ENCODE results near the gene ENTPD8.

ENTPD8 gene

GRCh38 chr9:137448602-137448962, 7.4 kb upstream of the ENTPD8 start:
- in situ Hi-C loops (cut with MboI; ENCODE audit: low sequenced_read_pairs) = no loop called here

GRCh38 chr9:137447722-137448601, 6.8 kb upstream of the ENTPD8 start:
- in situ Hi-C loops (cut with MboI; ENCODE audit: low sequenced_read_pairs) = no loop called here

- in situ Hi-C loops (cut with MboI; ENCODE audit: low sequenced_read_pairs) = no loop called here
These were observed 5.8 kb upstream of the ENTPD8 start for GRCh38 chr9:137446851-137447471.

- in situ Hi-C loops (cut with MboI; ENCODE audit: low sequenced_read_pairs) = no loop called here
These were observed 4.8 kb upstream of the ENTPD8 start for GRCh38 chr9:137445930-137446431.

DNA sequence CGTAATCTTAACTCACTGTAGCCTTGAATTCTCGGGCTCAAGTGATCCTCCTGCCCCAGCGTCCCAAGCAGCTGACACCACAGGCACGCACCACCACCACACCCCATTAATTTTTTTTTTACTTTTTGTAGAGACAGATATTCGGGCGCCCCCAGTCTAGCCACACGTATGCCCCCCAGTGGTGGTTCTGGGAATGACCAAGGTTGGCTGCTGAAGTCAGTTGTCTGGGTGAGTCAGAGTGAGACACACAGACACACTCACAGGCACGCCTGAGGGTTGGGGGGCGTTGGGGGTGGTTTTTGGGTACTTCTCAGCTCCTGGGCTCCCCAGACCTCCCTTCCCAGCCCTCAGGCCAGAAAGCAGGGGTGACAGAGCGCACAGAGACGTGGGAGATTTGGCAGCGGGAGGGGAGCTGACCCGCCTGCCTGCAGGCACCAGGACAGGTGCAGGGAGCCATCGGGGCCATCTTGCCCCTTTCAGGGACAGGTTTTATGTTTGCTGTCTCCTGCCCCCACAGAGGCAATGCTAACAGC, 4.2 kb upstream of the ENTPD8 start:
- in situ Hi-C loops (cut with MboI; ENCODE audit: low sequenced_read_pairs) = no loop called here

DNA sequence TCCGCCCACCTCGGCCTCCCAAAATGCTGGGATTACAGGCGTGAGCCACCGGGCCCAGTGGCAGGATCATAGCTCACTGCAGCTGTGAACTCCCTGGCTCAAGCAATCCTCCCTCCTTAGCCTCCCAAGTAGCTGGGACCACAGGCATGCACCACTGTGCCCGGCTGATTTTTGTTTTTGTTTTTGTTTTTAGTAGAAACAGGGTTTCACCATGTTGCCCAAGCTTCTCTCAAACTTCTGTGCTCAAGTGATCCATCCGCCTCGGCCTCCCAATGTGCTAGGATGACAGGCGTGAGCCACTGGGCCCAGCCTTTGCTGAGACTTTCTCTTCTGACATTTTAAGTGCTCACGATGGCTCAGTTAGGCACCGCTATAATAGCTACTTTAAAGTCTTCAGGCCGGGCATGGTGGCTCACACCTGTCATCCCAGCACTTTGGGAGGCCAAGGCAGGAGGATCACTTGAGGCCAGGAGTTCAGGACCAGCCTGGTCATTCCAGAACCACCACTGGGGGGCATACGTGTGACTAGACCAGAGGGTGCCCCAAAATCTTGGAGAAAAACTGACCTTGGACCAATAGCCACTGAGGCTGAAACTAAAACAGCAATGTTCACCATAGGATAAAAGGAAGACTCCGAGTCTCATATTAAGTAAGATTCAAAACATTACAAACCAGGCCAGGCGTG, 3.1 kb upstream of the ENTPD8 start:
- in situ Hi-C loops (cut with MboI; ENCODE audit: low sequenced_read_pairs) = no loop called here

GRCh38 chr9:137441935-137442321, 771 bp upstream of the ENTPD8 start:
- in situ Hi-C loops (cut with MboI; ENCODE audit: low sequenced_read_pairs) = no loop called here

GRCh38 chr9:137439158-137439714, 1.9 kb downstream of the ENTPD8 start:
- in situ Hi-C loops (cut with MboI; ENCODE audit: low sequenced_read_pairs) = no loop called here

GRCh38 chr9:137438591-137439157, 2.5 kb downstream of the ENTPD8 start:
- in situ Hi-C loops (cut with MboI; ENCODE audit: low sequenced_read_pairs) = no loop called here

DNA sequence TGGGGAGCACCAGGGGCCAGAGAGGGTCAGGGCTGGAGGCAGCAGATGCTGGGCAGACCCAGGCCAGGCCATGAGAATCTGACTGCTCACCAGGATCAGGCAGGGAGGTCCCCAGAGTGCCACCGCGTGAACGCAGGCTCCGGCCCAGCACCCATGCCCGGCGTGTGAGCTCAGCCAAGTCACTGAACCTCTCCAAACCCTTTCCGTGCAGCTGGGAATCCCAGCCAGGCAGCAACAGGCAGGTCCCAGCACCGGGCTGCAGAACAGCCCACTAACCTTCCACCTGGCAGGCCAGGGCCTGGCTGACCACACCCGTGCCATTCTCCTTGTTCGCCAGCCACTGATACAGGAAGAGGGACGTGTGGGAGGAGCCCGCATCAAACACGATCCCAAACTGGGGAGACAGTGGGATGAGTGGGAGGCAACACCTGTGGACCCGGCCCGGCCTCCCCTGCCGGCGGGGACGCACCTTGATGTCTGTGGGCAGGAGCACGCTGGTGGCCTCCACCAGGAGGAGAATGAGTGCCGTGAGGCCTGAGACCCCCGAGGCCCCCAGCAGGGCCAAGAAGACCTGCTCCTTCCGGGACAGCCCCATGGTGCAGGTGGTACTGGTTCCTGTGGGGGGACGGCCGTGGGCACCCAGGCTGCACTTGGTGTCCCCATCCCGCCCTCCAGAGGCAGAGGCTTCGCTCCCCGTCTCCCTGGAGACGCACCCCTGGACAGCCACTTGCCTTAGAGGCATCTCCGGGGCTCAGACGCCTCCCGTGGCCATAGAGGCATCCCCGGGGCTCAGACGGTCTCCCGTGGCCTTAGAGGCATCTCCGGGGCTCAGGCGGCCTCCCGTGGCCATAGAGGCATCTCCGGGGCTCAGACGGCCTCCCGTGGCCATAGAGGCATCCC, 3.2 kb downstream of the ENTPD8 start:
- in situ Hi-C loops (cut with MboI; ENCODE audit: low sequenced_read_pairs) = no loop called here

DNA sequence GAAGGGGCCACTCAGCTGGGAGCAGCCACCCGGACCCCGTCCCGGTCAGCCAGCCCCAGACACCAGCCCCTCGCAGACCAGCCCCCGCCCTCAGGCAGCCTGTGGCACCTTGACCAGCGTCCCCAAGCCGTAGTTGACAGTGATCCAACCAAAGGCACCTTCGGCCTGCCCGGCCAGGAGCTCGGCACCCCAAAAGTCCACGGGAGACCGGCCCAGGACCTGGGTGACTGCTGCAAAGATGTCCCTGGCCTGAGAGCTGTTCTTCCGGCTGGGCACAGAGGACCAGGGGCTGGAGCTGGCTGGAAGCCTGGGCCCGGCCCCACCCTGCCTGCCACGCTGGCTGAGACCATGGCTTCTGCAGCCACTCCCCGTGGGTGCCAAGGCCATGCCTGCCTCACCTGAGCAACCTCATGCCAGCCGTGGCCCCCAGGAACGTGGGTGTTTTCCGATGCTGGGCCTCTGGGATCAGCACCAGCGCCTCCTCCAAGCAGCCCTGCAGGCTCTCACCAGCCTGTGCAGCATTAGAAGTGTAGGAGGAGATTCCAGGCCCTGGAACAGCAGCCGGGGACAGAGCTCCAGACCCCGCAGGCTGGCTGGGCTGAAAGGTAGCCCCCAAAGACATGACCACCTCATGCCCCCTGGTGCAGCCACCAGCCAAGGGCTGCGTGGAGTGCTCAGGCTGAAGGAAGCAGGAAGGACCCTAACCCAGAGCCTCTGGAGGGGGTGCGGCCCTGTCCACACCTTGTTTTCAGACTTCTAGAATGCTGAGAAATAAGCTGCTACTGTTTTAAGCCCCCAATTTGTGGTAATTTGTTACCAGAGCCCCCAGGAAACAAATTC, 4.2 kb downstream of the ENTPD8 start:
- in situ Hi-C loops (cut with MboI; ENCODE audit: low sequenced_read_pairs) = no loop called here

GRCh38 chr9:137435980-137436760, 5.0 kb downstream of the ENTPD8 start:
- in situ Hi-C loops (cut with MboI; ENCODE audit: low sequenced_read_pairs) = no loop called here

DNA sequence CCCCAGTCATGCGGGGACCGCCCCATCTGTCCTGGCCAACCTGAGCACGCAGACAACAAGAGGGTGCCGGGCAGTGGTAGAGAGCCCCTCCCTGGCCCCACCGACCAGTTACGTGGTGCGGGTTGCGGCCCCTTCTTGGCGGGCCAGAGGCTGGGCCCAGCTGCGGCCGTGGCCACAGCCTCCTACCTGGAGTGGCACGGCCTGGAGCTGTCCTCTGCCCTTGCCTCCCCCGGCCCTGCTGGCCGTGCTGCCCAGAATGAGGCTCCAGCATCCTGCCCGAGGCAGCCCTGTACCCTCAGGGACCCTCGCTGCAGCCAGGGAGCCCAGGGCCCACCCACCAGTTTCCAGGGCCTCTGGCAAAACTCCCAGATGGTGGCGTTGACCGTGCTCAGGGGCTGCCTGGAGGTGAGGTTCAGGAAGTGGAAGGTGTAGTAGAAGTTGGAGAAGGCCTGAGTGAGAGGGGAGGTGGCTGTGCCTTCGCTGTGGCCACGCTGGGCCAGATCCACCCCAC, 5.7 kb downstream of the ENTPD8 start:
- in situ Hi-C loops (cut with MboI; ENCODE audit: low sequenced_read_pairs) = no loop called here

DNA sequence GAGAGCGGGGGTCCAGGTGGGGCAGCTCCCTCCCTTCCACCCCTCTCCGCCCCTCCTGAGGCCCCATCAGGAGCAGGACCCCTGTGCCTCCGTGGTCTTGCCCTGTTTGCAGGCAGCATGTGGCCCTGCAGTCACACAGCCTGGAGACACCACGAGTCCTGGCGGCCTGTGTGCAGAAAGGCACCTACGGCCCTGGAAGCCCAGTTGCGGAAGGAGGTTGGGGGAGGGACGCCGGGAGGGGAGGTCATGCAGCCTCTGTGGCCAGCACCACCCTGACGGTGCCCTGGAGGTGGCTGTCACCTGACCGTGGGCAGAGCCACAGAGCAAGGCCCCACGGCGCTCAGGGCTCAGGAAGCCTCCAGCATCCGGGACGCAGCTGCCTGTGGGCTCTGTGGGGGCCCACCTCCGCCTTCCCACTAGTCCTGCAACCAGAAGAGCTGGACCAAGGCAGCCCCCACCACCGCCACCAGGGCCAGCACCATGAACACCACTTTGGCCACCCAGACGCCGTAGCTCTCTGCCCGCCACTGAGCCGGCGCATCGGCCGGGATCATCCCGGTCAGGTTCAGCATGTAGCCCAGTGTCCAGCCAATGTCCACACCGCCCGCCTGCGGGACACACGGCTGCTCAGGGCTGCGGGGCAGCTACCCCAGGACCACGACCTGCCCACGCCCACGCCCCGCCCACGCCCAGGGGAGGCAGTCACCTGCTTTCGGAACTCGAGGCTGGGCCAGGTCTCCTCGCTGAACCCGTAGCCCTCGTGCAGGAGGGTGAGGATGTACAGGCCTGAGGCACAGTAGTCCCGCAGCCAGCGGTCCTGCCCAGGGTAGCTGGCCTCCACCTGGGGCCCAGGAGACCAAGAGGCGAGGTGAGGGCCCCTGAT, 6.4 kb downstream of the ENTPD8 start:
- in situ Hi-C loops (cut with MboI; ENCODE audit: low sequenced_read_pairs) = no loop called here

DNA sequence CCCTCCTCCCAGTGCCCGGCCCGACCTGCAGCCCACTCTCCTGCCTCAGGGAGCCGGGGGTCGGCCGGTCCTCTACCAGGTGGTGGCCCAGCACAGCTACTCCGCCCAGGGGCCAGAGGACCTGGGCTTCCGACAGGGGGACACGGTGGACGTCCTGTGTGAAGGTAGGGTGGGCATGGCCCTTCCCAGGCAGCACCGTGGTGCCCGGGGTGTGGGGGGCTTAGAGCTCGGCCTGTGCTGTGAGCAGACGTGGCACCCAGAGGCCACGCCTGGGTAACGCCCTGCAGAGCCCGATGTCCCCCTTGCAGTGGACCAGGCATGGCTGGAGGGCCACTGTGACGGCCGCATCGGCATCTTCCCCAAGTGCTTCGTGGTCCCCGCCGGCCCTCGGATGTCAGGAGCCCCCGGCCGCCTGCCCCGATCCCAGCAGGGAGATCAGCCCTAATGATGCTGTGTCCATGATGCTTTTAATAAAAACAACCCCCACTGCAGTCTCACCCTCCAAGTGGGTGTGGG, 7.2 kb downstream of the ENTPD8 start:
- in situ Hi-C loops (cut with MboI; ENCODE audit: low sequenced_read_pairs) = no loop called here

DNA sequence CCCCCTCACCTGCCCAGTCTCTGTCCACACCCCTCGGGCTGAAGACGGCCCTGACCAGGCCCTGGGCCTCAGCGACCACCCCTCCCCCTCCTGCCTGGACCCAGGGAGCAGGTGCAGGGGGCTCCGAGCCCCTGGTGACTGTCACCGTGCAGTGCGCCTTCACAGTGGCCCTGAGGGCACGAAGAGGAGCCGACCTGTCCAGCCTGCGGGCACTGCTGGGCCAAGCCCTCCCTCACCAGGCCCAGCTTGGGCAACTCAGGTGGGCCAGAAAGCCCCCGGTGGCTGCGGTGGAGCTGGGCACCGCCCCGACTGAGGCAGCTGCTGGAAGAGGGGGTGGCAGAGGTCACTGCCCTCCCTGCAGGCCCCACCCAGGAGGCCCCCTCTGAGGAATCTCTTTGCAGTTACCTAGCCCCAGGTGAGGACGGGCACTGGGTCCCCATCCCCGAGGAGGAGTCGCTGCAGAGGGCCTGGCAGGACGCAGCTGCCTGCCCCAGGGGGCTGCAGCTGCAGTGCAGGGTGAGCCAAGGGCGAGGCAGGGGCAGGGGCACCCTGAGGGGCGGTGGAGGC, 7.7 kb downstream of the ENTPD8 start:
- in situ Hi-C loops (cut with MboI; ENCODE audit: low sequenced_read_pairs) = no loop called here

Data from HL-60/S4 treated with phorbol 12-myristate 13-acetate at 8.2 ng/mL for 4 days and 3 days (cell line).